ENCODE data around the gene LEP. TPM values are rescaled to one million over a fixed set of nuclear protein-coding genes. Genes with fewer than 3 reads are reported as not detected.

The LEP gene
- total and polyA plus RNA-seq, 2 of the 8 experiments (the other 6 are each of a cell fraction or from before 2014, with no cell fraction given), result not detected

- Histone ChIP-seq H3K4me1 (replicated peaks in 1 of 4; ENCODE audit: control insufficient read depth in 3 of 4, insufficient read depth in 4 of 4, low read length in 3 of 4) (peaks cover 0 to 11% (median 4%) of the 10 kb centered on the region in 4 experiments; a peak in 4 of 7 replicates), H3K18ac (ENCODE audit: extremely low read depth, low read length) (no peak overlapping the region), H2BK12ac (ENCODE audit: low read depth, low read length) (no peak overlapping the region), H2AK5ac (ENCODE audit: low read depth, low read length) (no peak overlapping the region), H3K4me3 (ENCODE audit: extremely low read depth in 1 of 4, insufficient read depth in 2 of 4, low read depth in 3 of 4, low read length in 4 of 4) (no peak overlapping the region), H3K27me3 (replicated peaks in 1 of 4; ENCODE audit: control insufficient read depth in 3 of 4, extremely low read depth in 1 of 4, insufficient read depth in 3 of 4, low read length in 3 of 4) (no peaks in the 10 kb centered on the region), H3K4me2 (ENCODE audit: insufficient read depth in 1 of 2, low read depth in 2 of 2, low read length in 2 of 2) (no peak overlapping the region), H4K91ac (replicated peaks; ENCODE audit: insufficient read length, low read length) (no peak overlapping the region), H4K8ac (ENCODE audit: extremely low read depth, insufficient read depth, low read length) (no peak overlapping the region), H2BK15ac (ENCODE audit: low read length) (no peak overlapping the region), H4K5ac (ENCODE audit: insufficient read length, low read depth, low read length) (no peak overlapping the region), H2AFZ (ENCODE audit: low read length) (no peak overlapping the region), H3K9ac (replicated peaks in 1 of 4; ENCODE audit: extremely low read depth in 1 of 4, low read depth in 3 of 4, low read length in 3 of 4) (no peak overlapping the region), H3K9me3 (ENCODE audit: insufficient read depth in 2 of 2, low read depth in 1 of 2, low read length in 1 of 2) (no peaks in the 10 kb centered on the region), H3K23ac (ENCODE audit: insufficient read length) (no peak overlapping the region), H2BK120ac (replicated peaks; ENCODE audit: low read depth, low read length) (no peak overlapping the region), H3K79me2 (ENCODE audit: control insufficient read depth in 1 of 2, insufficient read depth in 2 of 2, low read length in 2 of 2) (no peaks in the 10 kb centered on the region), H2BK20ac (ENCODE audit: low read length) (no peak overlapping the region), H3K14ac (ENCODE audit: insufficient read length) (no peak overlapping the region), H3K79me1 (ENCODE audit: low read depth, low read length) (no peaks in the 10 kb centered on the region), H3K4ac (replicated peaks; ENCODE audit: insufficient read length, low read depth, low read length) (no peak overlapping the region), H3K27ac (ENCODE audit: low read depth, low read length) (no peak overlapping the region), H2BK5ac (ENCODE audit: low read depth, low read length) (no peak overlapping the region), H3K36me3 (ENCODE audit: control insufficient read depth in 2 of 4, insufficient read depth in 4 of 4, low read length in 3 of 4) (no peaks in the 10 kb centered on the region), H4K20me1 (replicated peaks in 1 of 2; ENCODE audit: control insufficient read depth in 1 of 2, insufficient read depth in 2 of 2, low read length in 2 of 2) (no peaks in the 10 kb centered on the region), H3K56ac (replicated peaks; ENCODE audit: insufficient read length, low read depth, low read length) (no peak overlapping the region), H3K23me2 (ENCODE audit: low read depth, low read length) (peaks cover under 1% of the 10 kb centered on the region; the same call in 1 of the 2 replicates)
- ChIA-PET POLR2A (ENCODE audit: partially characterized antibody) (no interaction called here), CTCF (ENCODE audit: partially characterized antibody) (interaction anchor here (4.2 kb wide), 1 partner anchor 24 kb away, joined by 24 read pairs; no protein-coding TSS in a partner anchor)
- DNase-seq (ENCODE audit: low read depth in 1 of 2, low spot score in 2 of 2), result no peak
- WGBS, 2 experiments (ENCODE audit: extremely low coverage in 1 of 2, insufficient coverage in 1 of 2, insufficient read length in 1 of 2, insufficient replicate concordance in 2 of 2, low coverage in 1 of 2, low lambda C conversion rate in 2 of 2, missing lambda C conversion rate in 1 of 2), result 79% methylated on average over 6 of the region's 6 CpGs; no CpG with 5 or more reads in 1 of the 2 experiments
- no peak for FAIRE-seq
- TF ChIP-seq RNF2 (IDR thresholded peaks at IDR 0.05; ENCODE audit: borderline replicate concordance, low read depth, low read length, missing control alignments, poor library complexity, severe bottlenecking) (no peak), FOSL1 (IDR thresholded peaks at IDR 0.05; ENCODE audit: insufficient read depth, low read depth, low read length) (no peak), CTBP2 (IDR thresholded peaks at IDR 0.05; ENCODE audit: borderline replicate concordance, insufficient read depth, insufficient read length, low read length) (no peak), JUN (IDR thresholded peaks at IDR 0.05; ENCODE audit: low read depth, low read length) (no peak), NANOG (IDR thresholded peaks at IDR 0.05; ENCODE audit: insufficient read depth, low read depth, low read length, poor library complexity, severe bottlenecking) (no peak), EZH2 (IDR thresholded peaks at IDR 0.05; ENCODE audit: low read depth, low read length, severe bottlenecking) (no peak), BACH1 (IDR thresholded peaks at IDR 0.05; ENCODE audit: low read length) (no peak), CHD2 (IDR thresholded peaks at IDR 0.05; ENCODE audit: low read length) (no peak), KDM4A (IDR thresholded peaks at IDR 0.05; ENCODE audit: low read depth, low read length, severe bottlenecking) (no peak), POLR2A (IDR thresholded peaks at IDR 0.05; ENCODE audit: control extremely low read depth in 1 of 2, low read depth in 2 of 2, low read length in 2 of 2) (no peak), MAX (IDR thresholded peaks at IDR 0.05) (no peak), POLR2AphosphoS5 (IDR thresholded peaks at IDR 0.05; ENCODE audit: low read depth, low read length) (no peak), E2F6 (IDR thresholded peaks at IDR 0.05) (no peak), TAF1 (IDR thresholded peaks at IDR 0.05; ENCODE audit: low read depth, low read length) (no peak)
Observed at GRCh38 chr7:128231677-128232076, 9.4 kb upstream of the LEP start.
